Measurements from ENCODE around the gene EDRF1.
"Not testable (repeated sequence)": the region's sequence is repeated elsewhere in the genome, so short reads cannot be mapped to it uniquely, and the experiment has no call there.

EDRF1 gene

GRCh38 chr10:125700355-125700911, 19.1 kb upstream of the EDRF1 start:
- intact Hi-C loops (cut with DNase I), result no loop called here
- no peak for DNase-seq

DNA sequence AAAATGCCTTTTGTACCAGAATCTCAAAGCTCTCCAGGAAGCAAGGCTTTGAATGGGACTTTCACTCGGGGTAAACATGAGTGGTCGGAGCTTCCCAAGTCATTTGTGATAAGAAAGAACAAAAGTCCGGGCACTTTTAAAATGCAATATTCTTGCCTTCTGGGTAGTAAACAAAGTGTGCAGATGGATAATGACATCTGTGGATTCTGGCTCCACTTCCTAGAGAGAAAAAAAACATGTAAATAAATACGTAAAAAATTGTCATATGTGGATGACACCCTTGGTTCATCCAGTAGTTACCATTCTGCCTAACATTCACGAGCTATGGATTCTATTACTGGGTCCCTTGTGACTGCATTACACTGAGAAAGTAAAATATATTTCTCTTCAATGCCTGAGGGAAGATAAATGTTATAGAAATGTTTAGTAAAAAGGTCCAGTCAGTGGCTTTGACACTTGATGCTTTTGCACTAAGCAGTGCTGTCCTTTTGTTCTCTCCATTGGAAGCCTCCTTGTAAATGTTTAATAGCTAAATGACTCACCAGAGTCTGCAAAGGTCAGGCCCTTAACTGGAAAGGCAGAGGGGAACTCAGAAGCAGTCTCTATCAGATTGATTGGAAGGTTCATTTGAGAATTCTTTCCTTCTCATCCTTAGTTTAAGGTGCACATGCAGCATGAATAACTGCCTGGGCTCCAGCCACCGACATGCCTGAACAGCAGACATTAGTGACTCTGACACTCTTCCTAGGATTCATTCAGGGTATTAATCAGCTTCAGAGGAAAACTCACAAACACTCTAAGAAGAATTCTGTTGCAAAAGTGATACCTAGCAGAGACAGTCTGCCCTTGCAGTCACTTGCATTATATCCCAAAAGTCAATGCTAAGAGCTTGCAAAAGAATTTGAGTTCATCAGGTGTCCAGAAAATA, 11.7 kb upstream of the EDRF1 start:
- DNase-seq, result no peak
- intact Hi-C loops (cut with DNase I), result no loop called here

DNA sequence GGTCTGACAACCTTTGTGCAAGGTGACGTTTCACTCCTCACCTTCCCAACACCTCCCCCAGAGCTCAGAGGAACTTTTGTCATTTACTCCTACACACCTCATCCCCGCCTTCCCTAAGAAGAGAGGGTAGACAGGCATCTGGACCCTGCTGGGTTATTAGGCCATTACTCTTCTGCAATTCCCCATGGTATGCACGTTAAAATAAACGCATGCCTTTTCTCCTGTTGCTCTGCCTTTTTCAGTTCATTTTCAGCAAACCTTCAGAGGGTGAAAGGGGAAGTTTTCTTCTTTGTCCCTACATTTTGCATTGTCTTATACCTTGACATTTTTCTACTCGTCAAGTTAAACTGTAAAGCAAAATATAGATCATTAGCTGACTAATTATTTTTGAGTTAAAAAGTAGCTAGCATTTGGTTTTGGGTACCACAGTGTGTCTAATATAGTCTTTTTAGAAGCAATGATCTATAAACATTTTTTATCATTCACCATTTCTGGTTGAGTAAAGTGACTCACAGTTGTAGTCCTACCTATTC, 10.5 kb upstream of the EDRF1 start:
- DNase-seq, result no peak
- intact Hi-C loops (cut with DNase I), result no loop called here

DNA sequence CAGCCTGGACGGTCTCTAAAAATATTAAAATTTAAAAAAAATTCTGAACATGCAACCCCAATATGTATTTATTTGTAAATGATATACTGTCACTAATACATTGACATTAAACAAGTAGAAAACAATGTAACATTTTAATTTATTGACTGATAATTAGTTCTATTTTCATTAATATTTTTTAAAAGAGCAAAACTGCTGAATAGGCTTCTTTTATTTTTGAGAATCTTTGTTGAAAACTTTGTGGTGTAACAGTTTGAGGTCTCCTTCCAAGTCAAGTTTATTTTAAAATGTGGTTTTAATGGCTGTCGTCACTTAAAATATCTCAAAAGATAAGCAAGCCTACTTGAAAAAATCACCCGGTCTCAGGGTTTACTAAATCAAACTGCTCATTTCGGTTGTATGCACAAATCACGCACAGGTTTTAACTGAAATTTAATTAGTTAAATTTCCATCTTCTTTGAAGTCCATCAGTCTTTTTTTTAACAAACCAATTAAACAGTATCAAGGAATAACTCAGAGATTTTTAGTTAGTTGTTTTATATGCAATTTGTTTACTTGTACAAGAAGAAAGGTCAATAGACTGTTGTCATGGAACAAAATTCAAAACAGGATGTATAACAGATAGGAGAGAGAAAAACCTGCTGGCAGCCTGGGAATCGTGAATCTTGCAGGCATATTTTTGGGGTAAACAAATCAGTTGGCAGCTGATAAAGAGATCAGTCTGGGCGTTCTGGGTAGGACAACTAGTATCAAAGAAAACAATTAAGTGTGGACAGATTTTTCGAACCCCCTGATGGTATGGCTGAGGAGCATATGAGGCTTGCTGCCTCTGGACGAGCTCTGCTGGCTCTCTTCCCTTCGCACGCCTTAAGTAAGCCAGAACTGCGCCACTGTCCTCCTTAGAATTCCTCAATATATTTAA, 9.7 kb upstream of the EDRF1 start:
- intact Hi-C loops (cut with DNase I), result no loop called here
- no peak for DNase-seq

- intact Hi-C loops (cut with DNase I), result no loop called here
- no peak for DNase-seq
Observed at GRCh38 chr10:125711110-125711750, 8.3 kb upstream of the EDRF1 start.

- DNase-seq; intact Hi-C loops (cut with DNase I): not testable (repeated sequence)
Observed at GRCh38 chr10:125714728-125715127, 4.8 kb upstream of the EDRF1 start.

- intact Hi-C loops (cut with DNase I), result loop anchor here (10.0 kb wide), 1 partner anchor 105 kb away; the partner anchor contains the start of genes BCCIP and UROS
- DNase-seq, result no peak
Observed at GRCh38 chr10:125720002-125720382, 483 bp downstream of the EDRF1 start.

DNA sequence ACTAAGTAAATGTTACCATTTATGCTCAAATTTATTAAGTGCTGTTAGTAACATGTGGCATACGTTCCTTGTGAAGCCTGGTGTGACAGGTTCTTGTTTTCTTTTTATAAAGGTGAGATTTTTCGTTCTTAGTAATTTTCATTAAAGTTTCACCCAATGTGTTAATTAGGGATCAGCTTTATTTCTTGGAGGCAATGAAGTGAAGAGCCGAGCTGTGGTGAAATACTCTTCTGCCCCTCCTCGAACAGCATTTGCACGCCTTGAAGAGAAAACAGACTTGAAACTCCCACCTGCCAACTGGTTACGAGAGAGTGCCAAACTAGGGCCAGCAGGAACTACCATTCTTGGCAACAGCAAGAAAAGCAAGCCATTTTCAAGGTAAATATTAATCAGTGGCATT, 1.5 kb downstream of the EDRF1 start:
- intact Hi-C loops (cut with DNase I), result loop anchor here (10.0 kb wide), 1 partner anchor 104 kb away; the partner anchor contains the start of genes BCCIP and UROS

DNA sequence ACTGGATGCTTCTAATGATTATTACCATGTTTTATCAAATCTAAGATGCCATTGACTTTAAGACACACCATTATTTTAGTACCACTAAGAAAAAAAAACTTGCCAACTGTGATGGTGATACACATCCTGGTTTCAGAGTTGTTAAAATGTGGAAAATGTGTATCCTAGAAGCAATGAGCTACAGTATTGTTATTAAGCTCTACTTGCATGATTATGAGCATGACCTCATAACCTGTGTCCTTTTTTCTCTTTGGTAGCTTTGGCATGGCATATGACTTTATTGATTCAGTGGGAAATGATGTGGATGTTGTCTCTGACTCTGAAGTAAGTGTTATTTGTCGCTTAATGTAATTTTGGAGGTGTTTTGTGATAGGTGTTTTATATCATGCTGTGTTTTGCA, 3.3 kb downstream of the EDRF1 start:
- intact Hi-C loops (cut with DNase I), result loop anchor here (10.0 kb wide), 1 partner anchor 102 kb away; the partner anchor contains the start of genes BCCIP and UROS
- DNase-seq, result no peak

More for the DNA sequence above, 1.5 kb downstream of the EDRF1 start:
- no peak for DNase-seq

DNA sequence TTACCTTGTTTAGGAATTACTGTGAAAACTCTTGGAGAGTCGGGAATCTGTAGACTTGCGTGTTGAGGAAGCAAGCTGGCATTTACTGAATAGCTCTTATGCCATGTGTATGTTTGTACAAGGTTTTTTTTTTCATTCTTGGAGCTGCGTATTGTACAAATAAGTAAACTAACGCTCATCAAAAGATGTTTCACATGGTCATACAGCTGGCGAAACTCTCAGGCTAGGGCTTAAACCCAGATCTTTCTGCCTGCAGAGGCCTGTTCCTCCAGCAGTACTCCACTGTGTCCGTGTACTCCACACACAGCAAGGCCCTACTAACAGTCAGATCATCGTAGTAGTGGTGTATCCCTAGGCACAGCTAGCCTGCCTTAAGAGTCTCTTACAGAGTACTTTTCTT, 7.4 kb downstream of the EDRF1 start:
- intact Hi-C loops (cut with DNase I), result loop anchor here (10.0 kb wide), 1 partner anchor 98 kb away; the partner anchor contains the start of genes BCCIP and UROS
- DNase-seq, result no peak

- no peak for DNase-seq
- intact Hi-C loops (cut with DNase I), result loop anchor here (10.0 kb wide), 1 partner anchor 97 kb away; the partner anchor contains the start of genes BCCIP and UROS
Observed at GRCh38 chr10:125727436-125727835, 7.9 kb downstream of the EDRF1 start.

DNA sequence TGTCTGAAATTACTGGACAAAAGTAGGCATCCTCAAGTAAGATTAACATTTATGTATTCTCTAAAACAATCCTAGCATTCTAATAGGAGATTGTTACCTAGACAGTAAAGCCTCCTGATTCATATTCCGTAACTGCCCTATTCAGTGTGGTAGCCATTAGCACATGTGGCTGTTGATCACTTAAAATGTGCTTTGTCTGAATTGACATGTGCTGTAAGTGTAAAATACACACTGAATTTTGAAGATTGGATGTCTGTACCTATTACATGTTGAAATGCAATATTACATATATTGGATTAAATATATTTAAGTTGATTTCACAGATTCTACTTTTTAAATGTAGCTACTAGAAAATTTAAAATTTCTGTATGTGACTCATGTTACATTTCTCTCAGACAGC, 14.6 kb downstream of the EDRF1 start:
- intact Hi-C loops (cut with DNase I), result no loop called here
- no peak for DNase-seq

GRCh38 chr10:125734823-125735222, 15.3 kb downstream of the EDRF1 start:
- intact Hi-C loops (cut with DNase I), result no loop called here
- no peak for DNase-seq

GRCh38 chr10:125738206-125738605, 18.7 kb downstream of the EDRF1 start:
- intact Hi-C loops (cut with DNase I), result no loop called here
- DNase-seq, result no peak

- intact Hi-C loops (cut with DNase I), result no loop called here
- no peak for DNase-seq
Observed at GRCh38 chr10:125739994-125740679, 20.6 kb downstream of the EDRF1 start.

DNA sequence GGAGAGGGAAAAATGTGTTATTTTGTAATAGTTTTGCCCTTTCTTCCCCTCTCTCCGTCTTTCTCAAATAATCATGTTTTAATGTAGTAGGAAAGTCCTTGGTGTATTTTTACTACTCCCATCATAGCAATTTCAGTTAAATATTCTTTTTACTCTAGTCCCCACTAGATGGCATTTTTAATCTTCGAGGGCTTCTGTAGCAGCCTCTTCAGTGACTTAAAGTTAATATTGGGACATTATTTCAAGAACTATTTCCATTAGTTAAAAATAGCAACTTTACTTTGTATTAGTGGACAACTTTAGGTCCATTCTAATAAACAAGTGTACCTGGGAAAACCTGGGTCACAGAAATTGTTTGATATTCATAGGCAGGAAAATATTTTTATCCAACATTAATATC, 23.0 kb downstream of the EDRF1 start:
- DNase-seq, result no peak
- intact Hi-C loops (cut with DNase I), result no loop called here

GRCh38 chr10:125744909-125745308, 25.4 kb downstream of the EDRF1 start:
- intact Hi-C loops (cut with DNase I), result no loop called here
- DNase-seq, result no peak

- no peak for DNase-seq
- intact Hi-C loops (cut with DNase I), result no loop called here
Observed at GRCh38 chr10:125747417-125747816, 27.9 kb downstream of the EDRF1 start.

- no peak for DNase-seq
- intact Hi-C loops (cut with DNase I), result no loop called here
Observed at GRCh38 chr10:125756196-125756595, 36.7 kb downstream of the EDRF1 start.
